ENCODE results near the gene PTPRF.

GRCh38 chr1:43484367-43484766 is 46.3 kb upstream of the PTPRF start:
- no peak for TF ChIP-seq POLR2A (IDR thresholded peaks at IDR 0.05)
- no peak for TF ChIP-seq CTCF (IDR thresholded peaks at IDR 0.05)

Measured in lower leg skin (tissue), 3 donors.